Dendritic cell treated with granulocyte-macrophage colony-stimulating factor and Interleukin-4, amounts not matched to agents 40 ng/mL and 50 ng/mL, for 4 days (primary cell): Measurements from ENCODE around the gene NT5DC4.

Experiments used
- H3K27ac Mint-ChIP-seq: one replicate; pipeline ENCODE4 v1.8.0; 2022; ENCODE audit warnings: mild to moderate bottlenecking, mixed read lengths
- H3K27me3 Mint-ChIP-seq: one replicate; pipeline ENCODE4 v1.8.0; 2022; ENCODE audit warnings: mild to moderate bottlenecking, mixed read lengths
- H3K36me3 Mint-ChIP-seq: one replicate; pipeline ENCODE4 v1.8.0; 2022; ENCODE audit warnings: low read depth, mixed read lengths
- H3K4me1 Mint-ChIP-seq: one replicate; pipeline ENCODE4 v1.8.0; 2022; ENCODE audit warnings: low read depth, mixed read lengths
- H3K4me3 Mint-ChIP-seq: one replicate; pipeline ENCODE4 v1.8.0; 2022; ENCODE audit warnings: mild to moderate bottlenecking, moderate library complexity, mixed read lengths
- H3K9me3 Mint-ChIP-seq: one replicate; pipeline ENCODE4 v1.8.0; 2022; ENCODE audit warnings: mixed read lengths
- intact Hi-C: fragments of 100-400 bp; cut with micrococcal nuclease; formaldehyde crosslinking; loops from one replicate; pipeline ENCODE4 v1.15.0; 2022

NT5DC4 gene

GRCh38 chr2:112764071-112765044, 43.5 kb downstream of the NT5DC4 start, which contains the start of gene CKAP2L:
Gene CKAP2L (minus strand): TSS chr2:112764609. CDS start chr2:112764598, 11 bp downstream.
- peaks cover 9% of the 10 kb centered on the region for H3K36me3 Mint-ChIP-seq
- intact Hi-C loops: loop anchor here (10.0 kb wide), 1 partner anchor 50 kb away; no protein-coding TSS in a partner anchor
- H3K4me1 Mint-ChIP-seq: peaks cover 50% of the 10 kb centered on the region
- H3K27me3 Mint-ChIP-seq: no peaks in the 10 kb centered on the region
- H3K4me3 Mint-ChIP-seq: peak within 1 kb of the TSS; percentile 97
- no peaks in the 10 kb centered on the region for H3K9me3 Mint-ChIP-seq
- H3K27ac Mint-ChIP-seq: peak within 1 kb of the TSS; percentile 82

GRCh38 chr2:112765251-112765650, 44.4 kb downstream of the NT5DC4 start:
- Mint-ChIP-seq H3K36me3 (peaks cover 9% of the 10 kb centered on the region), H3K4me3 (peak overlapping the region; percentile 97), H3K27me3 (no peaks in the 10 kb centered on the region), H3K9me3 (no peaks in the 10 kb centered on the region), H3K27ac (peak overlapping the region; percentile 82), H3K4me1 (peaks cover 50% of the 10 kb centered on the region)
- intact Hi-C loops: loop anchor here (10.0 kb wide), 1 partner anchor 50 kb away; no protein-coding TSS in a partner anchor

DNA sequence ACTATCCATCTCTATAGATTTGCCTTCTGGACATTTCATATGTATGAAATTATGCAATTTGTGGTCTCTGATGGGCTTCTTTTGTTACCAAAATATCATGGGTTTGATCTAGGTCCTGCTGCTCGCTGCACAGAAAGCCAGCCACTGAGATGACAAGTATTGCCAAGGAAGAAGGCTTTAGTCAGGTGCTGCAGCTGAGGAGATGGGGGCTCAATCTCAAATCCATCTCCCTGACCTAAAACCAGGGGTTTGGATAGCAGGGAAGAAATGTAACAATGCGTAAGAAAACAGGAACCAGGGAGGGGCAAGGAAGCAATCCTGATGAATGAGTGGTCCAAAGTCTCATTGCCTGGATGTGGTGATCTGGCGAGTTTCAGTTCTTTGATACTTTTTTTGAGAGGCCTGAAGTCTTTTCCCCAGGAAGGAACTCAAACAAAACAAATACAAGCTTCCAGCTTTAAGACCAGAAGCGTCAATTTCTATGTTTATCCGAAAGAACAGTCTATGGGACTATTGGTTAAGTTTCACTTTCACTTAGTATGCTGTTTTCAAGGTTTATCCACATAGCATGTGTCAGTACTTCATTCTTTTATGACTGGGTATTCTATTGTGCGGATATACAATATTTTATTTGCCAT, 47.0 kb downstream of the NT5DC4 start:
- peaks cover 9% of the 10 kb centered on the region for H3K36me3 Mint-ChIP-seq
- H3K4me1 Mint-ChIP-seq: peaks cover 55% of the 10 kb centered on the region
- intact Hi-C loops: loop anchor here (10.0 kb wide), 1 partner anchor 47 kb away; no protein-coding TSS in a partner anchor
- H3K27me3 Mint-ChIP-seq: no peaks in the 10 kb centered on the region
- peak overlapping the region; percentile 34 for H3K4me3 Mint-ChIP-seq
- H3K27ac Mint-ChIP-seq: peak overlapping the region; percentile 54
- H3K9me3 Mint-ChIP-seq: no peaks in the 10 kb centered on the region

GRCh38 chr2:112768432-112768831, 47.6 kb downstream of the NT5DC4 start:
- Mint-ChIP-seq H3K27ac (no peak overlapping the region), H3K4me3 (no peak overlapping the region), H3K36me3 (peaks cover 9% of the 10 kb centered on the region), H3K4me1 (peaks cover 55% of the 10 kb centered on the region), H3K27me3 (no peaks in the 10 kb centered on the region), H3K9me3 (no peaks in the 10 kb centered on the region)
- intact Hi-C loops: loop anchor here (10.0 kb wide), 1 partner anchor 46 kb away; no protein-coding TSS in a partner anchor

DNA sequence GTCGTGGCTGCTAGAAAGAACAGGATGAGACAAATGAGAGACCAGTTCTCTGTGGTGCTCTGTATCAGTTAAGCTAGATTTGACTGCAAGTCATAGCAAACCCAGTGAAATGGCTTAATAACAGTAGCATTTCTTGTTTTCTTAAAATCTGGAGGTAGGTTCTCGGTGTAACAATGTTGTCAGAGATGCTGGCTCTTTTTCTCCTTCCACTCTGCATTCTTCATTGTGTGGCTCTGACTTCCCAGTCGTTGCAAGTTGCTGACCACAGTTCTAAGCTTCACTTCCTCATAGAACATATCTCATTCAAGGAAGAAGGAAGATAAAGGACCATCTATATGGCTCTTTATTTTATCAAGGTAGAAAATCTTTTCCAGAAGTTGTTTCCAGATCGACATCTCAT, 51.5 kb downstream of the NT5DC4 start:
- peaks cover 2% of the 10 kb centered on the region for H3K27me3 Mint-ChIP-seq
- H3K9me3 Mint-ChIP-seq: no peaks in the 10 kb centered on the region
- H3K4me3 Mint-ChIP-seq: no peak overlapping the region
- intact Hi-C loops: no loop called here
- peaks cover 7% of the 10 kb centered on the region for H3K36me3 Mint-ChIP-seq
- H3K27ac Mint-ChIP-seq: no peak overlapping the region
- peaks cover 41% of the 10 kb centered on the region for H3K4me1 Mint-ChIP-seq

DNA sequence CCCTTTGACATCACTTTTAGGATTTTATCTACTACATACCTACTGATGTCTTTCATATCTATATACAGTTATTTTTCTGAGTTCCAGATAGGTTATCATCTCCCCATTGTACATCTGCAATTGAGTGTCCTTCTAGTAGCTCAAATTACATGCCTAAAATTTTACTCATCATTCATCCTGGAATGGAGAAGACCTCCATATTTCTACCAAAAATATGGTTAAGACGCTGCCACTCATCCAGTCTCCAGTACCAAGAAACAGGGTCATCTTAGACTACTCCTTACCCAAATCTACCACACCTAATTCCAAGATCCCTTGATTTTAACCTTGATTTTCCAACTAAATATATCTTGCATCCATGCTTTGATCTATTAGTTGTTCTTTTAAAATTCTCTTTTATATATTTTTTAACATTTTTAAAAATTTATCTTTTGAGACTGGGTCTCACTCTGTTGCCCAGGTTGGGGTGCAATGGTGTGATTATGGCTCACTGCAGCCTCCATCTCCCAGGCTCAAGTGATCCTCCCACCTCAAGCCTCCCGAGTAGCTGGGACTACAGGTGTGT, 52.2 kb downstream of the NT5DC4 start:
- no peak overlapping the region for H3K4me3 Mint-ChIP-seq
- peaks cover 2% of the 10 kb centered on the region for H3K27me3 Mint-ChIP-seq
- intact Hi-C loops: no loop called here
- peaks cover 40% of the 10 kb centered on the region for H3K4me1 Mint-ChIP-seq
- H3K36me3 Mint-ChIP-seq: peaks cover 13% of the 10 kb centered on the region
- no peaks in the 10 kb centered on the region for H3K9me3 Mint-ChIP-seq
- no peak overlapping the region for H3K27ac Mint-ChIP-seq

GRCh38 chr2:112773556-112773955, 52.7 kb downstream of the NT5DC4 start:
- Mint-ChIP-seq H3K27me3 (peaks cover 2% of the 10 kb centered on the region), H3K27ac (no peak overlapping the region), H3K4me1 (peaks cover 37% of the 10 kb centered on the region), H3K36me3 (peaks cover 13% of the 10 kb centered on the region), H3K4me3 (no peak overlapping the region), H3K9me3 (no peaks in the 10 kb centered on the region)
- intact Hi-C loops: no loop called here

- Mint-ChIP-seq H3K4me1 (peaks cover 43% of the 10 kb centered on the region), H3K9me3 (no peaks in the 10 kb centered on the region), H3K27ac (no peak overlapping the region), H3K36me3 (peaks cover 13% of the 10 kb centered on the region), H3K27me3 (peaks cover 2% of the 10 kb centered on the region), H3K4me3 (no peak overlapping the region)
- intact Hi-C loops: no loop called here
These were observed 53.9 kb downstream of the NT5DC4 start for GRCh38 chr2:112774536-112775285.

DNA sequence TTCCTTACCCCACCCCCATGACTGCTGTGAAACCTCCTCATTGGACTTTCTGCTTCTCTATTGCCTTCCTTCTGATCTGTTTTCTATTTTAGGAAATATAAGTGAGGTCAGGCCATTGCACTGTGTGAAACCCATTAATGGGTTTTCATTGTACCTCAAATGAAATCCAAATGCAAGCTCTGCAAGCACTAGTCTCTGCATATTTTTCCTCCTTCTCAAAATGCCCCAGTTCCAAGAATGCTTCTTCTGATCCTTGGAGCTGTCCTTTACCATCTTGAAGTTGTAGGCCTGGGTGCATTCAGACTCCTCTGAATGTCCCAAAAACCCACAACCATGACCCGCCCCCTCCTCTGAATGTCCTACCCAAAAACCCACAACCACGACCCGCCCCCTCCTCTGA, 55.3 kb downstream of the NT5DC4 start:
- Mint-ChIP-seq H3K4me1 (peaks cover 43% of the 10 kb centered on the region), H3K27me3 (peaks cover 2% of the 10 kb centered on the region), H3K27ac (no peak overlapping the region), H3K4me3 (no peak overlapping the region), H3K36me3 (peaks cover 13% of the 10 kb centered on the region), H3K9me3 (no peaks in the 10 kb centered on the region)
- intact Hi-C loops: no loop called here

GRCh38 chr2:112777036-112777435, 56.2 kb downstream of the NT5DC4 start:
- H3K4me1 Mint-ChIP-seq: peaks cover 48% of the 10 kb centered on the region
- H3K9me3 Mint-ChIP-seq: no peaks in the 10 kb centered on the region
- no peak overlapping the region for H3K4me3 Mint-ChIP-seq
- no peak overlapping the region for H3K27ac Mint-ChIP-seq
- H3K36me3 Mint-ChIP-seq: peaks cover 13% of the 10 kb centered on the region
- intact Hi-C loops: no loop called here
- peaks cover 2% of the 10 kb centered on the region for H3K27me3 Mint-ChIP-seq

DNA sequence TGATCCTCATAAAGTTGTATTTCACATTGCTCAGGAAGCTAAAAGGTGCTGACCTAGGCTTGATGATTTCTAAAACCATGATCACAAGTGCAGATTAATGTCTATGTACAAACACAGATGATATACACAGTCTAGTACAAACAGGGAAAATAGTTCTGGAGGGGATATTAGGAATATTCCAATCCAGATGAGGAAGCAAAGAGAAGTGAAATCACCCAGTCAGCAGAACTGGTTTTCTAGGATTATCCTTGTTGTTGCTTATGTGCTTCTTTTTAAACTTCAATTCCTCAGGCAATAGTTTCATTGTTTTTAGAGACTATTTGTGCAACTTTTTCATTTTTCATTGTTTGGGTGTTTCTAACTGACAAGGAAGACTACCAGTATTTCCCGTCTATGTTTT, 58.8 kb downstream of the NT5DC4 start:
- Mint-ChIP-seq H3K36me3 (peaks cover 13% of the 10 kb centered on the region), H3K4me3 (no peak overlapping the region), H3K9me3 (no peaks in the 10 kb centered on the region), H3K4me1 (peaks cover 59% of the 10 kb centered on the region), H3K27me3 (peaks cover 2% of the 10 kb centered on the region), H3K27ac (no peak overlapping the region)
- intact Hi-C loops: no loop called here

- H3K4me1 Mint-ChIP-seq: peaks cover 56% of the 10 kb centered on the region
These were observed 61.5 kb downstream of the NT5DC4 start for GRCh38 chr2:112782234-112782799.

DNA sequence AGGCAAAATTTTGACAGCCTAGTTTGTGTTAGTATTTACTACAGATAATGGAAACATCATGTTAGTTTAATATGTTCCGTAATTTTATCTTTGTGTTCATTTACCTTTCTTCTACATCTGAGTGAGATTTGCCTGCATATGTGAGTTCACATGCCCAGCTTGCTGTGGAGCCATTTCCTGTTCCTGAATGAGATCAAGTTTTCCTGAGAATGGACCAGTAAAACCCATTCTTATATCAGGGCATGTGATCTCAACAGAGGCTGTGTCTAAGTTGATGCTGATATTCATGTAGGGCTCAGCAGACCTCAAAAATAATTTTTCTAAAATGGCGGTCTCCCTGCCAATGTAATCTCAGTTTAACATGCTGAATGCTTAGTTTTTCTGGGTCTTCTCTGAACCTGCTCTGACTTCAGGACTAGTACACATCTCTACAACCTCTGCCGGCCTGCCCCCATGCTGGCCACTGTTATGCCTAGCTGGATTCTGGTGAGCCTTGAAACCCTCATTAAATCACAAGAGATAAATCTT, 62.4 kb downstream of the NT5DC4 start:
- Mint-ChIP-seq H3K27me3 (no peaks in the 10 kb centered on the region), H3K9me3 (no peaks in the 10 kb centered on the region), H3K36me3 (no peaks in the 10 kb centered on the region), H3K4me1 (peaks cover 56% of the 10 kb centered on the region), H3K4me3 (no peak overlapping the region), H3K27ac (peak overlapping the region; percentile 73)
- intact Hi-C loops: loop anchor here (5.0 kb wide), 1 partner anchor 54 kb away; the partner anchor contains the start of gene IL1B

More at GRCh38 chr2:112782234-112782799, 61.5 kb downstream of the NT5DC4 start:
- peak overlapping the region; percentile 2 for H3K27ac Mint-ChIP-seq
- peaks cover 6% of the 10 kb centered on the region for H3K36me3 Mint-ChIP-seq
- no peak overlapping the region for H3K4me3 Mint-ChIP-seq
- intact Hi-C loops: loop anchor here (5.0 kb wide), 1 partner anchor 55 kb away; the partner anchor contains the start of gene IL1B
- no peaks in the 10 kb centered on the region for H3K27me3 Mint-ChIP-seq
- H3K9me3 Mint-ChIP-seq: no peaks in the 10 kb centered on the region
